ENCODE results near the gene LRP2. TPM values are rescaled to one million over a fixed set of nuclear protein-coding genes. Genes with fewer than 3 reads are reported as not detected.

Gene LRP2
- total and polyA plus RNA-seq, 2 of the 8 experiments (the other 6 are each of a cell fraction or from before 2014, with no cell fraction given): 2.0 to 2.9 TPM

- no peak for TF ChIP-seq CHD7 (IDR thresholded peaks at IDR 0.05; ENCODE audit: insufficient replicate concordance, low read length)
- TF ChIP-seq HDAC6 (IDR thresholded peaks at IDR 0.05; ENCODE audit: low read depth, low read length): no peak
- TF ChIP-seq TBP (IDR thresholded peaks at IDR 0.05; ENCODE audit: low read depth, low read length): no peak
- no peak for TF ChIP-seq POLR2AphosphoS5 (IDR thresholded peaks at IDR 0.05; ENCODE audit: low read depth, low read length)
- TF ChIP-seq SP4 (IDR thresholded peaks at IDR 0.05; ENCODE audit: low read length): no peak
- no peak for TF ChIP-seq ASH2L (IDR thresholded peaks at IDR 0.05; ENCODE audit: low read length)
- TF ChIP-seq TCF12 (IDR thresholded peaks at IDR 0.05; ENCODE audit: low read depth, low read length): no peak
- no peak for TF ChIP-seq CEBPB (IDR thresholded peaks at IDR 0.05; ENCODE audit: low read depth, low read length)
- no peak for TF ChIP-seq JUN (IDR thresholded peaks at IDR 0.05; ENCODE audit: low read depth, low read length)
- no peak for TF ChIP-seq EP300 (IDR thresholded peaks at IDR 0.05; ENCODE audit: borderline replicate concordance in 1 of 2, low read depth in 2 of 2, low read length in 2 of 2)
- no peak for TF ChIP-seq KDM1A (IDR thresholded peaks at IDR 0.05; ENCODE audit: borderline replicate concordance, low read length)
These were observed 96.7 kb downstream of the LRP2 start (continued) for GRCh38 chr2:169265591-169265990.

Data from H1 (cell line).